ENCODE measurements around the gene FZD10.

The FZD10 gene

DNA sequence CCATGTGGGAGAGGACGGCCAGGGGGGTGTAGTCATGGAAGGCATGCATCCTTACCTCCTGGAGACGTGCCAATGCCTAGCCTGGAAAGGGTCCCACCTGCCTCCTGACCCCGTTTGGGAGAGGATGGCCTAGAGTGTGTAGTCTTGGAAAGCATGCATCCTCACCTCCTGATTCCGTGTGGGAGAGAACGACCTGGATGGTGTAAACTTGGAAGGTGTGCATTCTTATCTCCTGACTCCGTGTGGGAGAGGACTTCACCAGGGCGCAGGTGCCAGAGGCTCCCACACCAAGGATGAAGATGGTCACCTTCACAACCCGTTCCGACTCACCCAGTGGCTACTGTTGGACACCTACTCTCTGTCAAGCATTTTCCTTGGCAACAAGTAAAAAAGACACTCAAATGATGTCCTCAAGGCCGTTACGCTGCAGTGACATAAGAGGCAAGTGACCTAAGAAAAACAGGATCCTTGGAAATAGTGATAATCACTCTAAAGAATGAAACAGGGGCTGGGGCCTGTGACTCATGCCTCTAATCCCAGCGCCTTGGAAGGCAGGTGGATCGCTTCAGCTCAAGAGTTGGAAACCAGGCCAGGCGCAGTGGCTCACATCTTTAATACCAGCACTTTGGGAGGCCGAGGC, 37.5 kb upstream of the FZD10 start:
- no peaks in the 10 kb centered on the region for H3K4me1 ChIP-seq (ENCODE audit: insufficient read depth, low read length)
- no peaks in the 10 kb centered on the region for H3K36me3 ChIP-seq (ENCODE audit: insufficient read depth, low read length)
- no peak overlapping the region for H3K4me3 ChIP-seq (ENCODE audit: low read length)
- H3K9me3 ChIP-seq (ENCODE audit: low read length): no peaks in the 10 kb centered on the region
- no peaks in the 10 kb centered on the region for H3K27me3 ChIP-seq (ENCODE audit: insufficient read depth, low read length)
- H2AFZ ChIP-seq (ENCODE audit: low read depth, low read length): no peak overlapping the region

GRCh38 chr12:130126023-130126432, 36.2 kb upstream of the FZD10 start:
- H3K36me3 ChIP-seq (ENCODE audit: insufficient read depth, low read length): no peaks in the 10 kb centered on the region
- H3K4me3 ChIP-seq (ENCODE audit: low read length): no peak overlapping the region
- no peak overlapping the region for H2AFZ ChIP-seq (ENCODE audit: low read depth, low read length)
- no peaks in the 10 kb centered on the region for H3K4me1 ChIP-seq (ENCODE audit: insufficient read depth, low read length)
- H3K27me3 ChIP-seq (ENCODE audit: insufficient read depth, low read length): no peaks in the 10 kb centered on the region
- H3K9me3 ChIP-seq (ENCODE audit: low read length): no peaks in the 10 kb centered on the region

GRCh38 chr12:130127532-130127911, 34.7 kb upstream of the FZD10 start:
- no peak overlapping the region for H3K4me3 ChIP-seq (ENCODE audit: low read length)
- no peaks in the 10 kb centered on the region for H3K36me3 ChIP-seq (ENCODE audit: insufficient read depth, low read length)
- no peak overlapping the region for H2AFZ ChIP-seq (ENCODE audit: low read depth, low read length)
- H3K4me1 ChIP-seq (ENCODE audit: insufficient read depth, low read length): no peaks in the 10 kb centered on the region
- no peaks in the 10 kb centered on the region for H3K9me3 ChIP-seq (ENCODE audit: low read length)
- peaks cover 7% of the 10 kb centered on the region for H3K27me3 ChIP-seq (ENCODE audit: insufficient read depth, low read length)

DNA sequence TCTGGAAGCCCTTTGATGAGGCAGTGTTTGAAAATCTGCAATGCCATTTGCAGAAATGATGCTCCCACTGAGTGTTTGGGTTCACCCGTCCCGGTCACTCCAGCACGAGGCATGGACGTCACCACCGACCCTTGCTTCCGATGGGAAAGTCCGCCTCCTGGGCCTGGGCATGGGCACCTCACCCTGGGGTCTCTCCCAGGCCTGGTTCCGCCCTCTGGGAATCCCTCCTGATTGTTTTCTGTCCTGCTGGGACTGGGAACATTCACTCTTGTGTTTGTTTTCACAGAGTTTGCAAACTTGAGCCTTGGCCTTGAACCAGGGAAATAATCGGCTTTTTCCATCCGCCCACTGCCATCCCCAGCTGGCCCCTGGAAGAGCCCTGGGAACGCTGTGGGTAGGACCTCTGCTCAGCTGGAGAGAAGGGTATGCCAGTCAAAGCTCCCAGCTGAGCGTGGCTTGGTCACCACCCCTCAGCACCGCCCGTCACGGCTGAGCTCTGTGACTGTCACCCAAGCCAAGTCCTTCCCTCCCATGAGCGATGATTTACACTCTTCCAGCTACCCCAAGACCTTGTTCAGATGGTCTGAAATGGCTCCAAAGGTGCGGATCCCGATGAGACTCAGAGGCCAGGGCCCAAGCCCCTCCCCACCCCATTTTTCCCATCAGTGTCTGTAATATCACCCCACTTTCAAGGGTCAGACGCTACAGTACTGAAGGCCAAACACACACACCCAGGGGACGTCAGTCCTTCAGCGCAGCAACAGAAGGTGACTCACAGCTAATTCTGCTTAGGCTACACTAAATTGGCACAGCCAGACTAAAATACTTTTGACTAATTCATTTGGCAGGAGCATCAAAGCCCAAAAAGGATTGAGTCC, 34.1 kb upstream of the FZD10 start:
- Histone ChIP-seq H3K4me3 (ENCODE audit: low read length) (no peak overlapping the region), H3K4me1 (ENCODE audit: insufficient read depth, low read length) (no peaks in the 10 kb centered on the region), H3K9me3 (ENCODE audit: low read length) (no peaks in the 10 kb centered on the region), H3K36me3 (ENCODE audit: insufficient read depth, low read length) (no peaks in the 10 kb centered on the region), H2AFZ (ENCODE audit: low read depth, low read length) (no peak overlapping the region), H3K27me3 (ENCODE audit: insufficient read depth, low read length) (peaks cover 11% of the 10 kb centered on the region)

- H3K4me3 ChIP-seq (ENCODE audit: low read length): no peak overlapping the region
- H3K36me3 ChIP-seq (ENCODE audit: insufficient read depth, low read length): no peaks in the 10 kb centered on the region
- H3K9me3 ChIP-seq (ENCODE audit: low read length): no peaks in the 10 kb centered on the region
- no peak overlapping the region for H2AFZ ChIP-seq (ENCODE audit: low read depth, low read length)
- peaks cover 15% of the 10 kb centered on the region for H3K27me3 ChIP-seq (ENCODE audit: insufficient read depth, low read length)
- H3K4me1 ChIP-seq (ENCODE audit: insufficient read depth, low read length): no peaks in the 10 kb centered on the region
These were observed 33.2 kb upstream of the FZD10 start for GRCh38 chr12:130128790-130129735.

GRCh38 chr12:130130346-130130745, 31.9 kb upstream of the FZD10 start:
- H3K27me3 ChIP-seq (ENCODE audit: insufficient read depth, low read length): peaks cover 15% of the 10 kb centered on the region
- H2AFZ ChIP-seq (ENCODE audit: low read depth, low read length): no peak overlapping the region
- H3K9me3 ChIP-seq (ENCODE audit: low read length): no peaks in the 10 kb centered on the region
- no peak overlapping the region for H3K4me3 ChIP-seq (ENCODE audit: low read length)
- no peaks in the 10 kb centered on the region for H3K36me3 ChIP-seq (ENCODE audit: insufficient read depth, low read length)
- no peaks in the 10 kb centered on the region for H3K4me1 ChIP-seq (ENCODE audit: insufficient read depth, low read length)

- H3K36me3 ChIP-seq (ENCODE audit: insufficient read depth, low read length): no peaks in the 10 kb centered on the region
- H3K4me1 ChIP-seq (ENCODE audit: insufficient read depth, low read length): no peaks in the 10 kb centered on the region
- H3K9me3 ChIP-seq (ENCODE audit: low read length): no peaks in the 10 kb centered on the region
- H2AFZ ChIP-seq (ENCODE audit: low read depth, low read length): no peak overlapping the region
- H3K4me3 ChIP-seq (ENCODE audit: low read length): no peak overlapping the region
- H3K27me3 ChIP-seq (ENCODE audit: insufficient read depth, low read length): peaks cover 16% of the 10 kb centered on the region
These were observed 31.2 kb upstream of the FZD10 start for GRCh38 chr12:130131025-130131424.

DNA sequence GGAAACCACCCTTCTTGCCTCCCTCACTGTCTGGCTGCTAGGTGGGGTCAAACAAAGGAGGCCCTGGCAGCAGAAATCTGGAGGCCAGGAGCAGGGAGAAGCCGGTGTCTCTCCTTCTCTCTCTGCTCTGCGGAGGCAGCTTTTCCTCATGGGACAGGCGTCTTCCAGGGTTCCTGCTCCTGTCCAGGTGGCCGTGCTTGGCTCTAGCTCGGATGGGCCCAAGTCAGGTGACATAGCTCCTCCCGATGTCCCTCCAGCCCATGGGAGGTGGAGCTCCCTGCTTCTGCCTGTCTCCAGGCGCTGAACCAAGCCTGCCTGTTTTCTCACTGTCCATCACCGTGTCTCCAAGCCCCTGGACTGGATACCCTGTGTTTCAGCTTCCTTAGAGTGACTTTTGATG, 30.5 kb upstream of the FZD10 start:
- Histone ChIP-seq H3K36me3 (ENCODE audit: insufficient read depth, low read length) (no peaks in the 10 kb centered on the region), H3K4me3 (ENCODE audit: low read length) (no peak overlapping the region), H2AFZ (ENCODE audit: low read depth, low read length) (no peak overlapping the region), H3K4me1 (ENCODE audit: insufficient read depth, low read length) (no peaks in the 10 kb centered on the region), H3K27me3 (ENCODE audit: insufficient read depth, low read length) (peaks cover 21% of the 10 kb centered on the region), H3K9me3 (ENCODE audit: low read length) (no peaks in the 10 kb centered on the region)

DNA sequence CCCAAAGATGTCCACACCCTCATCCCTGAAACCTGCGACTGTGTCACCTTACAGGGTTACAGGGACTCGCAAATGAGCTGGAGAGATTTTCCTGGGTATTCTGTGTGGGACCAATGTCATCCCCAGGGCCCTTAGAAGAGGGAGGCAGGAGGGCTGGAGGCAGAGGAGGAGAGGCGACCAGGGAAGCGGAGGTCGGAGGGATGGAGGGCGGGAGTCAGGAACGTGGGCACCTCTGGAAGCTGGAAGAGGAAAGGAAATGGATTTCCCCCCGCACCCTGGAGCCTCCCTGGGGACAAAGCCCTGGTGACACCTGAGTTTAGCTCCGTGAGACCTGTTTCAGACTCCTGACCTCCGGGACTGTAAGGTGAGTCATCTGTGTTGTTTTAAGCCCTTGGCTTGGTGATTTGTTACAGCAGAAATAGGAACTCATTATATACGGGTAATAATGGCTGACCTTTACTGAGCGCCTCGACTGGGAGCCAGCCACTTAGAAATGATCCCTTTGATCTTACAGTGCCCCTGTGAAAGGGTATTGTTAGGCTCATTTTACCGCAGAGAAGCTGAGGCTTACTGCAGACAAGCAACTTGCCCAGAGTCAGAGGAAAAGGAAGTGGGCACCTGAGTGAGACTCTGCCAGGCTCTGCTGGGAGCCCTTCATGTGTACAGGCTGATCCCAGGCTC, 29.3 kb upstream of the FZD10 start:
- Histone ChIP-seq H2AFZ (ENCODE audit: low read depth, low read length) (no peak overlapping the region), H3K4me1 (ENCODE audit: insufficient read depth, low read length) (peaks cover 8% of the 10 kb centered on the region), H3K27me3 (ENCODE audit: insufficient read depth, low read length) (peaks cover 28% of the 10 kb centered on the region), H3K9me3 (ENCODE audit: low read length) (no peaks in the 10 kb centered on the region), H3K4me3 (ENCODE audit: low read length) (no peak overlapping the region), H3K36me3 (ENCODE audit: insufficient read depth, low read length) (no peaks in the 10 kb centered on the region)

DNA sequence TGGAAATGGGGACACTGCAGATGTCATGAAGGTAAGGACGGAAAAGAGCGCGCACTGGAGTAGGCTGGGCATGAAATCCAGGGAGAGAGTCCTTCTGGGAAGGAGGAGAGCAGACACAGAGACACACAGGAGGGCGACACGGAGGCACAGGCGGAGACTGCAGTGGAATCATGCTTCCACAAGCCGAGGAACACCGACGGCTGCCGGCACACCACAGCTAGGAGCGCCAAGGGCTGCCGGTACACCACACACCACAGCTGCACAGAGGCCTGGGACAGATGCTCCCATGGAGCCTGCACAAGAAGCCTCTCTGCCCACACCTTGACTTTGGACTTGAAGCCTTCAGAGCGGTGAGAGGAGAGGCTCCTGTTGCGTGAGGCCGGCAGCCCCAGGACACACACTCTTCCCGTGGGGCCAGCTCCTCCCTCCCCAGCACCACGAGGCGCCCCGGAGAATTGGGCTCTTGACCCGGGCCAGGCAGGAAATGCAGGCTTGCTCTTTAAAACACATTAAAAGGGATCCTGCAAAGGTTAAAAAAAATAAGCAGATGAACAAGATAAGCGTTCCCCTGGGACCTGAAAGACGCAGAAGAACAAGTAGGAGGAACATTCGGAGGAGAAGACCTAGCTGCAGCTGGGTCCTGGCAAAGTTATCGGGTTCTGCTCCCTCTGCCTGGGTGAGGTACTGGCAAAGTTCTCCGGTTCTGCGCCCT, 28.3 kb upstream of the FZD10 start:
- H3K4me1 ChIP-seq (ENCODE audit: insufficient read depth, low read length): peaks cover 8% of the 10 kb centered on the region
- peaks cover 28% of the 10 kb centered on the region for H3K27me3 ChIP-seq (ENCODE audit: insufficient read depth, low read length)
- H2AFZ ChIP-seq (ENCODE audit: low read depth, low read length): no peak overlapping the region
- no peaks in the 10 kb centered on the region for H3K9me3 ChIP-seq (ENCODE audit: low read length)
- H3K4me3 ChIP-seq (ENCODE audit: low read length): no peak overlapping the region
- H3K36me3 ChIP-seq (ENCODE audit: insufficient read depth, low read length): no peaks in the 10 kb centered on the region

DNA sequence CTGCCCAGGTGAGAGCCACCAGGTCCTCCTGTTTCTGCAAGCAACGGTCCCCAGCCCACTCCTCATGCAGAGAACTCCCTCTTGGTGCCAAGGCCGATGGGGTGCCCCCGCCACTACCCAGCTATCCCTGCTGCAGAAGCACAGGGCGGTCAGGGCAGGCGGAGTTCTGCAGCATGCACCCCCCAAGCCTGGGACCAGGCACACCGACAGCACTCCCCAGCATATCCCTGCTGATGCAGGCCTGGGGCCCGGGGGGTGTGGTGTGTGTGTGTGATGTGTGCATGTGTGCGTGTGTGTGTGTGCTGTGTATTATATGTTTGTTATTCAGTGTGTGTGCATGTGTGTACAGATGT, 27.7 kb upstream of the FZD10 start:
- peaks cover 28% of the 10 kb centered on the region for H3K27me3 ChIP-seq (ENCODE audit: insufficient read depth, low read length)
- no peak overlapping the region for H3K4me3 ChIP-seq (ENCODE audit: low read length)
- H3K4me1 ChIP-seq (ENCODE audit: insufficient read depth, low read length): peaks cover 8% of the 10 kb centered on the region
- H2AFZ ChIP-seq (ENCODE audit: low read depth, low read length): no peak overlapping the region
- no peaks in the 10 kb centered on the region for H3K9me3 ChIP-seq (ENCODE audit: low read length)
- no peaks in the 10 kb centered on the region for H3K36me3 ChIP-seq (ENCODE audit: insufficient read depth, low read length)

DNA sequence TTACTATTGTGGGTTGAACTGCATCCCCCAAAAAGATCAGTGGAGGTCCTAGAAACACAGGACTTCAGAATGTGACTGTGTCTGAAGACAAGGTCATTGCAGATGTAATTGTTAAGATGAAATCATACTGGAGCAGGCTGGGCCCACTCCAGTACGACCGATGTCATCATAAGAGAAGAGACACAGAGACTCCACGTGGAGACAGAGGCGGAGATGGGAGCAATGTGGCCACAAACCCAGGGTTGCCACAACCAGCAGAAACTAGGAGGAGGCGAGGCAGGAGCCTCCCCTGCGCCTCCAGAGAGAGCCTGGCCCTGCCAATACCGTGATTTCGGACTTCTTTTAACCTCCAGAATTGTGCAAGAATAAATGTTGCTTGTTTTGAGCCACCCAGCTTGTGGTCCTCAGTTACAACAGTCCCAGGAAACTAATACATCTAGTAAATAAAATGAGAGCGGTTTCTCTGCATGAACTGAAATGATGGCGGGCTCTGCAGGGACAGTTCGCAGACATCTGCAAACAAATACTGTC, 25.7 kb upstream of the FZD10 start:
- Histone ChIP-seq H3K36me3 (ENCODE audit: insufficient read depth, low read length) (no peaks in the 10 kb centered on the region), H3K4me3 (ENCODE audit: low read length) (no peak overlapping the region), H3K4me1 (ENCODE audit: insufficient read depth, low read length) (peaks cover 8% of the 10 kb centered on the region), H3K27me3 (ENCODE audit: insufficient read depth, low read length) (peaks cover 28% of the 10 kb centered on the region), H2AFZ (ENCODE audit: low read depth, low read length) (no peak overlapping the region), H3K9me3 (ENCODE audit: low read length) (no peaks in the 10 kb centered on the region)

All from neuron (in vitro differentiated cells).